ENCODE measurements around the gene GSK3A. TPM values are rescaled to one million over a fixed set of nuclear protein-coding genes. Genes with fewer than 3 reads are reported as not detected.

Gene GSK3A
- total and polyA plus RNA-seq, 9 of the 15 experiments (the other 6 are each of a cell fraction or from before 2014, with no cell fraction given): 0.62 to 90.7 (median 33.3) TPM

DNA sequence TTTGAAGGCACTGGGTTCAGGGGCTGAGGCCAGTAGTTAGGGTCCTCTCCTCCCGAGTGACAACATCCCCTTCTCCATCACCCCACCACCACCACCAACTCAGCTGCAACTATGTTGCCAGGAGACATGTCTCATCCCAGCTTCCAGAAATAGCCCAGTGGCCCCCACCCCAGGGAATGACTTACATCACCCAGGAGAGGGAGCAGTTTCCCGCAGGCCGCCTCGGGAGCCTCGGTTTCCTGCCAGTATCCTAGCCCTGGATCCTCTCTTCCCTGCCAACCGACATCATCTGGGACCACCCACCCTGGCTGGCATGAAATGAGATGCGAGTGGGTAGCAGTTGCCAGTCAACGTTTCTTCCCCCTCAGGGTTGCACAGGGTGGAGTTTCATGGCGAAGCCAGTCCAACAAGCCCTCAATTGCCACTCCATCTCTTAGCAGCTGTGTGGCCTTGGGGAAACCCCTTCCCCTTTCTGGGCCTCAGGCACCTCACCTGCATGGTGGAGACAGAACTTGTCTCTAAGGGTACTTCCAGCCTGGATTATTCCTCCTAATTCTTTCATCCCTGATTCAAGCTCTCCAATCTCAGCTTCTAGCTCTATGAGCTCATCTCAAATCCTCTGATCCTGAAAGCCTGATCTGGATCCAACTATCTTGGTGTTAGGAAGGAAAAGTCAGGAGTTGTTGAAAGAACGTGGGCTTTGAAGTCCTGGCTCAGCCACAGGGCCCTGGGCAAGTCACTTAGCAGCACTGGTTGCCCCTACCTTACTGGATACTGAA is 3.9 kb upstream of the GSK3A start (continued):
- TF ChIP-seq, protein P1, sequence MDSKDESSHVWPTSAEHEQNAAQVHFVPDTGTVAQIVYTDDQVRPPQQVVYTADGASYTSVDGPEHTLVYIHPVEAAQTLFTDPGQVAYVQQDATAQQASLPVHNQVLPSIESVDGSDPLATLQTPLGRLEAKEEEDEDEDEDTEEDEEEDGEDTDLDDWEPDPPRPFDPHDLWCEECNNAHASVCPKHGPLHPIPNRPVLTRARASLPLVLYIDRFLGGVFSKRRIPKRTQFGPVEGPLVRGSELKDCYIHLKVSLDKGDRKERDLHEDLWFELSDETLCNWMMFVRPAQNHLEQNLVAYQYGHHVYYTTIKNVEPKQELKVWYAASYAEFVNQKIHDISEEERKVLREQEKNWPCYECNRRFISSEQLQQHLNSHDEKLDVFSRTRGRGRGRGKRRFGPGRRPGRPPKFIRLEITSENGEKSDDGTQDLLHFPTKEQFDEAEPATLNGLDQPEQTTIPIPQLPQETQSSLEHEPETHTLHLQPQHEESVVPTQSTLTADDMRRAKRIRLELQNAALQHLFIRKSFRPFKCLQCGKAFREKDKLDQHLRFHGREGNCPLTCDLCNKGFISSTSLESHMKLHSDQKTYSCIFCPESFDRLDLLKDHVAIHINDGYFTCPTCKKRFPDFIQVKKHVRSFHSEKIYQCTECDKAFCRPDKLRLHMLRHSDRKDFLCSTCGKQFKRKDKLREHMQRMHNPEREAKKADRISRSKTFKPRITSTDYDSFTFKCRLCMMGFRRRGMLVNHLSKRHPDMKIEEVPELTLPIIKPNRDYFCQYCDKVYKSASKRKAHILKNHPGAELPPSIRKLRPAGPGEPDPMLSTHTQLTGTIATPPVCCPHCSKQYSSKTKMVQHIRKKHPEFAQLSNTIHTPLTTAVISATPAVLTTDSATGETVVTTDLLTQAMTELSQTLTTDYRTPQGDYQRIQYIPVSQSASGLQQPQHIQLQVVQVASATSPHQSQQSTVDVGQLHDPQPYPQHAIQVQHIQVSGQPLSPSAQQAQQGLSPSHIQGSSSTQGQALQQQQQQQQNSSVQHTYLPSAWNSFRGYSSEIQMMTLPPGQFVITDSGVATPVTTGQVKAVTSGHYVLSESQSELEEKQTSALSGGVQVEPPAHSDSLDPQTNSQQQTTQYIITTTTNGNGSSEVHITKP (IDR thresholded peaks at IDR 0.05; ENCODE audit: partially characterized antibody): no peak
- TF ChIP-seq, protein P2, sequence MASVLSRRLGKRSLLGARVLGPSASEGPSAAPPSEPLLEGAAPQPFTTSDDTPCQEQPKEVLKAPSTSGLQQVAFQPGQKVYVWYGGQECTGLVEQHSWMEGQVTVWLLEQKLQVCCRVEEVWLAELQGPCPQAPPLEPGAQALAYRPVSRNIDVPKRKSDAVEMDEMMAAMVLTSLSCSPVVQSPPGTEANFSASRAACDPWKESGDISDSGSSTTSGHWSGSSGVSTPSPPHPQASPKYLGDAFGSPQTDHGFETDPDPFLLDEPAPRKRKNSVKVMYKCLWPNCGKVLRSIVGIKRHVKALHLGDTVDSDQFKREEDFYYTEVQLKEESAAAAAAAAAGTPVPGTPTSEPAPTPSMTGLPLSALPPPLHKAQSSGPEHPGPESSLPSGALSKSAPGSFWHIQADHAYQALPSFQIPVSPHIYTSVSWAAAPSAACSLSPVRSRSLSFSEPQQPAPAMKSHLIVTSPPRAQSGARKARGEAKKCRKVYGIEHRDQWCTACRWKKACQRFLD (CRISPR knock-in tag; IDR thresholded peaks at IDR 0.05): no peak
- TF ChIP-seq DACH1 (IDR thresholded peaks at IDR 0.05; ENCODE audit: partially characterized antibody) (no peak), ZNF274 (IDR thresholded peaks at IDR 0.05; ENCODE audit: borderline replicate concordance, low read depth, low read length) (no peak), POLR2AphosphoS2 (IDR thresholded peaks at IDR 0.05; ENCODE audit: low read length) (peak; percentile 84; the same call in 1 of the 2 replicates), GABPB2 (CRISPR knock-in tag; conservative IDR thresholded peaks at IDR 0.05) (no peak), ZFP1 (CRISPR knock-in tag; IDR thresholded peaks at IDR 0.05) (no peak), ATF1 (CRISPR knock-in tag; IDR thresholded peaks at IDR 0.05) (no peak), ATF1 (tag; IDR thresholded peaks at IDR 0.05) (no peak)
- TF ChIP-seq, protein P3, sequence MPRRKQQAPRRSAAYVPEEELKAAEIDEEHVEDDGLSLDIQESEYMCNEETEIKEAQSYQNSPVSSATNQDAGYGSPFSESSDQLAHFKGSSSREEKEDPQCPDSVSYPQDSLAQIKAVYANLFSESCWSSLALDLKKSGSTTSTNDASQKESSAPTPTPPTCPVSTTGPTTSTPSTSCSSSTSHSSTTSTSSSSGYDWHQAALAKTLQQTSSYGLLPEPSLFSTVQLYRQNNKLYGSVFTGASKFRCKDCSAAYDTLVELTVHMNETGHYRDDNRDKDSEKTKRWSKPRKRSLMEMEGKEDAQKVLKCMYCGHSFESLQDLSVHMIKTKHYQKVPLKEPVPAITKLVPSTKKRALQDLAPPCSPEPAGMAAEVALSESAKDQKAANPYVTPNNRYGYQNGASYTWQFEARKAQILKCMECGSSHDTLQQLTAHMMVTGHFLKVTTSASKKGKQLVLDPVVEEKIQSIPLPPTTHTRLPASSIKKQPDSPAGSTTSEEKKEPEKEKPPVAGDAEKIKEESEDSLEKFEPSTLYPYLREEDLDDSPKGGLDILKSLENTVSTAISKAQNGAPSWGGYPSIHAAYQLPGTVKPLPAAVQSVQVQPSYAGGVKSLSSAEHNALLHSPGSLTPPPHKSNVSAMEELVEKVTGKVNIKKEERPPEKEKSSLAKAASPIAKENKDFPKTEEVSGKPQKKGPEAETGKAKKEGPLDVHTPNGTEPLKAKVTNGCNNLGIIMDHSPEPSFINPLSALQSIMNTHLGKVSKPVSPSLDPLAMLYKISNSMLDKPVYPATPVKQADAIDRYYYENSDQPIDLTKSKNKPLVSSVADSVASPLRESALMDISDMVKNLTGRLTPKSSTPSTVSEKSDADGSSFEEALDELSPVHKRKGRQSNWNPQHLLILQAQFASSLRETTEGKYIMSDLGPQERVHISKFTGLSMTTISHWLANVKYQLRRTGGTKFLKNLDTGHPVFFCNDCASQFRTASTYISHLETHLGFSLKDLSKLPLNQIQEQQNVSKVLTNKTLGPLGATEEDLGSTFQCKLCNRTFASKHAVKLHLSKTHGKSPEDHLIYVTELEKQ (CRISPR knock-in tag; IDR thresholded peaks at IDR 0.05): no peak
- TF ChIP-seq, protein P4, sequence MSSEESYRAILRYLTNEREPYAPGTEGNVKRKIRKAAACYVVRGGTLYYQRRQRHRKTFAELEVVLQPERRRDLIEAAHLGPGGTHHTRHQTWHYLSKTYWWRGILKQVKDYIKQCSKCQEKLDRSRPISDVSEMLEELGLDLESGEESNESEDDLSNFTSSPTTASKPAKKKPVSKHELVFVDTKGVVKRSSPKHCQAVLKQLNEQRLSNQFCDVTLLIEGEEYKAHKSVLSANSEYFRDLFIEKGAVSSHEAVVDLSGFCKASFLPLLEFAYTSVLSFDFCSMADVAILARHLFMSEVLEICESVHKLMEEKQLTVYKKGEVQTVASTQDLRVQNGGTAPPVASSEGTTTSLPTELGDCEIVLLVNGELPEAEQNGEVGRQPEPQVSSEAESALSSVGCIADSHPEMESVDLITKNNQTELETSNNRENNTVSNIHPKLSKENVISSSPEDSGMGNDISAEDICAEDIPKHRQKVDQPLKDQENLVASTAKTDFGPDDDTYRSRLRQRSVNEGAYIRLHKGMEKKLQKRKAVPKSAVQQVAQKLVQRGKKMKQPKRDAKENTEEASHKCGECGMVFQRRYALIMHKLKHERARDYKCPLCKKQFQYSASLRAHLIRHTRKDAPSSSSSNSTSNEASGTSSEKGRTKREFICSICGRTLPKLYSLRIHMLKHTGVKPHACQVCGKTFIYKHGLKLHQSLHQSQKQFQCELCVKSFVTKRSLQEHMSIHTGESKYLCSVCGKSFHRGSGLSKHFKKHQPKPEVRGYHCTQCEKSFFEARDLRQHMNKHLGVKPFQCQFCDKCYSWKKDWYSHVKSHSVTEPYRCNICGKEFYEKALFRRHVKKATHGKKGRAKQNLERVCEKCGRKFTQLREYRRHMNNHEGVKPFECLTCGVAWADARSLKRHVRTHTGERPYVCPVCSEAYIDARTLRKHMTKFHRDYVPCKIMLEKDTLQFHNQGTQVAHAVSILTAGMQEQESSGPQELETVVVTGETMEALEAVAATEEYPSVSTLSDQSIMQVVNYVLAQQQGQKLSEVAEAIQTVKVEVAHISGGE (CRISPR knock-in tag; IDR thresholded peaks at IDR 0.05): no peak
- TF ChIP-seq, protein P5, sequence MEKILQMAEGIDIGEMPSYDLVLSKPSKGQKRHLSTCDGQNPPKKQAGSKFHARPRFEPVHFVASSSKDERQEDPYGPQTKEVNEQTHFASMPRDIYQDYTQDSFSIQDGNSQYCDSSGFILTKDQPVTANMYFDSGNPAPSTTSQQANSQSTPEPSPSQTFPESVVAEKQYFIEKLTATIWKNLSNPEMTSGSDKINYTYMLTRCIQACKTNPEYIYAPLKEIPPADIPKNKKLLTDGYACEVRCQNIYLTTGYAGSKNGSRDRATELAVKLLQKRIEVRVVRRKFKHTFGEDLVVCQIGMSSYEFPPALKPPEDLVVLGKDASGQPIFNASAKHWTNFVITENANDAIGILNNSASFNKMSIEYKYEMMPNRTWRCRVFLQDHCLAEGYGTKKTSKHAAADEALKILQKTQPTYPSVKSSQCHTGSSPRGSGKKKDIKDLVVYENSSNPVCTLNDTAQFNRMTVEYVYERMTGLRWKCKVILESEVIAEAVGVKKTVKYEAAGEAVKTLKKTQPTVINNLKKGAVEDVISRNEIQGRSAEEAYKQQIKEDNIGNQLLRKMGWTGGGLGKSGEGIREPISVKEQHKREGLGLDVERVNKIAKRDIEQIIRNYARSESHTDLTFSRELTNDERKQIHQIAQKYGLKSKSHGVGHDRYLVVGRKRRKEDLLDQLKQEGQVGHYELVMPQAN (IDR thresholded peaks at IDR 0.05; ENCODE audit: borderline replicate concordance): no peak
